ENCODE measurements around the gene NOL12. TPM values are rescaled to one million over a fixed set of nuclear protein-coding genes. Genes with fewer than 3 reads are reported as not detected.

NOL12 gene
- total RNA-seq, 1 donor from 2014 or later = 12.0 TPM

DNA sequence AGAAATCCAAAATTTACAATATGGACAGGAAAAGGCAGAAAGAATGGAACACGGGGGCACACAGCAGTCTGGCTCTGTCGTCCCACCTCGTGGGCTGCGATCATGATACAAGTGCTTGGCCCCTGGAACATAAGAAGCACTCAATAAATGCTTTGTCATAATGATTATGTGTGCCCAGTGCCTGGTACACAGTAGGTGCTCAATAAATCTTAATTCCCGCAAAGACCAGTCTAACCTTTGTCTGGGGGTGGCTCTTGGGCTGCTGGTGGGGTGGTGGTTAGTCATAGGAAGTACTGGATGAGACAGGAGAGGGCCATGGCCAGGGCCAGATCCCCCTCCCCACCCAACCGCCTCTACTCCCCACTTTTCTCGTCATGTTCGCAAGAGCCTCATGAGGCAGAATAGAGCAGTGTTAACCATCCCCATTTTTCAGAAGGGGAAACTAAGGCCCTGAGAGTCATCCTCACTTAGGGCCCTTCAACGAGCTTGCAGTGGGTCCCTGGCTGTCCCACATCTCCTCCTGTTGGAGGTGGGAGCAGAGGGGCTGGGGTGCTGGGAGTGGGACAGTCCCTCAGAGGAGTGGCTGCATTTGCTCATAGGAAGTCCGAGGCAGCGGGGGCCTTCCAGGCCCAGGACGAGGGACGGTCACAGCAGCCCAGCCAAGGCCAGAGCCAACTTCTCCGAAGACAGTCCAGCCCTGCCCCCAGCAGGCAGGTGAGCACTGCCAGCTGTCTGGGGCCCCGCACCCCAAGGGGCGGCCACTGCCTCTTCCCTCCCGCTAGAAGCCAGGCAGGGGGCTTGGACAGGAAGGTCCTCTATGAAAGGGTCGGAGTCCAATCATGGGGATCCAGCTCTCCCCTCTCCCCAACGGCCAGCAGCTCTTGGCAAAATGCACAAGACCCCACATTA is 46.8 kb downstream of the NOL12 start:
- ATAC-seq (no peak), DNase-seq (no peak)
- intact Hi-C loops (cut with micrococcal nuclease) = no loop called here

- no peak for DNase-seq
- intact Hi-C loops (cut with micrococcal nuclease) = no loop called here
- no peak for ATAC-seq
Observed at GRCh38 chr22:37733625-37734401, 47.7 kb downstream of the NOL12 start.

DNA sequence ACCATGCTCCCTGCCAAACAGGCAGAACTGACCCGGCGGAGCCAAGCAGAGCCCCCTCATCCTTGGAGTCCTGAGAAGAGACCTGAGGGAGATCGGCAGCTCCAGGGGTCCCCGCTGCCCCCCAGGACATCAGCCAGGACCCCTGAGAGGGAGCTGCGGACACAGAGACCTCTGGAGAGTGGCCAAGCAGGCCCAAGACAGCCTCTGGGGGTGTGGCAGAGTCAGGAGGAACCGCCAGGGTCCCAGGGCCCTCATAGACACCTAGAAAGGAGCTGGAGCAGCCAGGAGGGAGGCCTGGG is 48.2 kb downstream of the NOL12 start:
- intact Hi-C loops (cut with micrococcal nuclease) = no loop called here
- no peak for DNase-seq
- no peak for ATAC-seq

- intact Hi-C loops (cut with micrococcal nuclease) = no loop called here
- ATAC-seq (peak; percentile 20), DNase-seq (peak; percentile 70)
Observed at GRCh38 chr22:37734964-37735451, 48.9 kb downstream of the NOL12 start.

DNA sequence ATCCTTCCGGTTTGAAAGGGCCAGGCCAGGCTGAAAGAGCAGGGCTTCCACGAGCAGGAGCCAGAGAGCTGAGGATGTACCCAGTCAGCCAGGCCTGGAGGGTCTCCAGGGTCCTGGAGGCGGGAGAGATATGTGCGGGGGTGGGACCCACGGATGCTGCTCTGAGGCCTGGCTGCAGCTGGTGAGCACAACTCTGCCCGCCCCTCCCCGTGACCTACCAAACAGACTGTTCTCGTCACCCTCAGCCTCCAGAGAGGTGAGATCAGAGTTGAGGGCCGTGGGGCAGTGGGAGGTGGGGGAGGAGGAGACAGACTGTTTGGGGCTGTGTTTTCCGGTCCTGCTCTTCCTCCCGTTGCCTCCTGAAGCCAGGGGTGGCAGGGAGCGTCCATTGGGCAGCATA is 52.9 kb downstream of the NOL12 start:
- intact Hi-C loops (cut with micrococcal nuclease) = no loop called here
- ATAC-seq (peak; percentile 78), DNase-seq (peak; percentile 91)

DNA sequence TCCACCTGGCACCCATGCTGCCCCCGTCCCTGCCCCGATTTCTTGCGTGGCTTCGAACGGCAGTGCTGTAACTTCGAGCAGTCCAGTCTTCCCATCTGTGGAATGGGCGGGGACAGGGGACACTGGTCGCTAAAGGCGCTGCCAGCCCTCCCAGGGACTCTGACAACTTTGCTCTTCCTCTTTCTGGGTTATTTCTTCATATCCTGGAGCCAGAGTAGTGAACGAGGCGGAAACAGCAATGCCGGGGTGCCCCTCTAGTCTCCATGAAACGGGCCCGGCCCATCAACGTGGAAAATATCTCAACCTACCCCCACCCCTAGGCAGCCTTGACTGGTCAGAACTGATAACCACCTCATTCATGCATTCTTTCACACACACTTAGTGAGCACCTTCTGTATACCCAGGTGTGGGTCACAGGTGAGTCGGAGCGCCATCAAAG is 53.5 kb downstream of the NOL12 start:
- ATAC-seq (peak; percentile 4), DNase-seq (peak; percentile 64)
- intact Hi-C loops (cut with micrococcal nuclease) = no loop called here

- ATAC-seq (no peak), DNase-seq (no peak)
- intact Hi-C loops (cut with micrococcal nuclease) = no loop called here
Observed at GRCh38 chr22:37740455-37741311, 54.5 kb downstream of the NOL12 start.

DNA sequence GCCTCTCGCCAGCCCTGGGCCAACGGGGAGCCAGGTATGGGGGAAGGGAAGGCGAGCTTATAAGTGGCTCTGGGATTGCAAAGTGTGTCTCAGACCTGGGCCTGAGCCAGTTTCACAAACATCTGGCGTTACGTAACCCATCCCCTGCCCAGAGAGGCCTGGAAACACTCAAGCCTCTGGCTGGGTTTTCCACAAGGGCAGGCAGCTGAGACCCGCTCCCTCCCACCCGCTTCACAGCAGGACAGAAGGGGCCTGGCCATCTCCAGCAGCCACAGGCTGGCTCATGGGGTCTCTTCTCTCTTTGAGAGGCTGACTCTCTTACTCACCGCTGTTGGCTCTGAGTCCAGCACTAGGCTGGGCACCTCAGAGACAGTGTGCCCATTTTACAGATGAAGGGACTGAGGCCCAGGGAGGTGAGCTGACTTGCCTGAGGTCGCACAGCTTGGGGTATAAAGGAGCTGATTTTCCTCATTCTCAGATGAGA is 55.2 kb downstream of the NOL12 start:
- peak; percentile 87 for DNase-seq
- peak; percentile 57 for ATAC-seq
- intact Hi-C loops (cut with micrococcal nuclease) = no loop called here

DNA sequence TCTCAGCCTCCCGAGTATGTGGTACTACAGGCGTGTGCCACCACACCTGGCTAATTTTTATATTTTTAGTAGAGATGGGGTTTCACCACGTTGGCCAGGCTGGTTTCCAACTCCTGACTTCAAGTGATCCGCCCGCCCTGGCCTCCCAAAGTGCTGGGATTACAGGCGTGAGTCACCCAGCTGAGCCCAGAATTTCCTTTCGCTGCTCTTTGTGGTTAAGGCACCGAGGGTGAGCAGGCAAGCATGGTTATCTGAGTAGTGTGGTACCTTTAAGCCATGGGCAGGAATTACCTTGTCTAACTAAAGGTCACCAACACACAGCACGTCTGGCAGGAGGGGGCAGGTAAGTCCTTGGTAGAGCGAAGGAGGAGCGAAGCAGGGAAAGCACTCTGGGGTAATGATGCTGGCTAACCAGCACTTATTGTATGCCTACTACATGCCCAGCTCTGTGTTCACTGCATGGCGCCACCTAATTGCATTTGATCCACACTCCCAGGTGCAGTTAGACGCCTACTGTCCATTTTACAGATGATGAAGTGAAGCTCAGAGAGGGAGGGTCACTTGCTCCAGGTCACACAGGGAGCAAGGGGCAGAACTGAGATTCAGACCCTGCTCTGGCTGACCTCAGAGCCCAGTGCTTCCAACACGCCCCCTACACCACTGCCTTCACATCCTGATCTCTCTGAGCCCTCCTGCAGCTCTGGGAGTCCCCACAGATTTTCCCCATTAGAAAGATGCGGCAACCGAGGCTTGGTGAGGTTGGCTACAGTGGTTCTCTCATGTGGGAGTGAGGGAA is 56.4 kb downstream of the NOL12 start:
- intact Hi-C loops (cut with micrococcal nuclease) = no loop called here
- DNase-seq (peak; percentile 29), ATAC-seq (no peak)

Other genes with a start within 250 kb of the NOL12 start
- gene MFNG, start 200.0 kb upstream of the NOL12 start, total RNA-seq = 13.9 TPM
- gene CARD10, start 166.9 kb upstream of the NOL12 start, total RNA-seq = 10.0 TPM
- 14.6 TPM for gene CDC42EP1, start 125.9 kb upstream of the NOL12 start, total RNA-seq
- gene LGALS2, start 106.3 kb upstream of the NOL12 start, total RNA-seq = not detected
- gene GGA1, start 77.5 kb upstream of the NOL12 start, total RNA-seq = 28.5 TPM
- gene SH3BP1, start 46.7 kb upstream of the NOL12 start, total RNA-seq = 2.7 TPM
- 21.5 TPM for gene PDXP, start 27.6 kb upstream of the NOL12 start, total RNA-seq
- gene LGALS1, start 10.7 kb upstream of the NOL12 start, total RNA-seq = 1,086 TPM
- 82.7 TPM for gene TRIOBP, start 10.7 kb downstream of the NOL12 start, total RNA-seq
- 42.0 TPM for gene GCAT, start 121.6 kb downstream of the NOL12 start, total RNA-seq
- not detected for gene GALR3, start 137.0 kb downstream of the NOL12 start, total RNA-seq
- gene ANKRD54, start 158.0 kb downstream of the NOL12 start, total RNA-seq = 17.8 TPM
- gene EIF3L, start 163.1 kb downstream of the NOL12 start, total RNA-seq = 403 TPM
- 20.1 TPM for gene MICALL1, start 220.0 kb downstream of the NOL12 start, total RNA-seq

Data from left ventricle myocardium superior (tissue), 1 donor.